Retinal pigment epithelial cell (primary cell): ENCODE data around the gene MYL12A.

ENCODE experiments used
- DNase-seq: peaks from one replicate; pipeline ENCODE4 v3.0.0-alpha.2; 2010; ENCODE audit warnings: low read depth
- H3K4me3 ChIP-seq: 2 replicates; pipeline ENCODE4 v1.5.1; 2011; ENCODE audit warnings: mild to moderate bottlenecking, low read length, control low read depth, moderate library complexity
- TF ChIP-seq, protein P1 (sequence below): conservative IDR thresholded peaks from 2 replicates; pipeline ENCODE4 v1.5.1; 2011; ENCODE audit warnings: low read depth, low read length, control low read depth, inconsistent platforms

Gene MYL12A

DNA sequence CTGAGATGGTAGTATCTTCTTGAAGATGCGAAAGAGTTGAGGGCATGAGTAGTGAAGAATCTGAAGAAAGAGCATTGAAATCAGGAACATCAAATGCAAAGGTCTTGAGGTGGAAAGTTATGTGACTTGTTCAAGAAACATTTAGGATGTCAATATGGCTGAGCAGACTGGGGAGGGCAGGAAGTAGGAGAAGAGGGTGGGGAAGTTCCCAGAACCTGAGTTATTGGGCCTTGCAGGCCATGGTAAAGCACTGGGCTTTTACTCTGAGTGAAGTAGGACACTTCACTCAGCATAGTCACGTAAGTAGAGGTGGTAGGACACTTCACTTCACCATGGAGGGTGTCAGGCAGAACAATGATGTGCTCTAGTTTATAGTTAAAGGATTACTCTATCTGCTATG is 11.8 kb upstream of the MYL12A start:
- H3K4me3 ChIP-seq = no peak overlapping the region
- DNase-seq = no peak
- TF ChIP-seq, protein P1, sequence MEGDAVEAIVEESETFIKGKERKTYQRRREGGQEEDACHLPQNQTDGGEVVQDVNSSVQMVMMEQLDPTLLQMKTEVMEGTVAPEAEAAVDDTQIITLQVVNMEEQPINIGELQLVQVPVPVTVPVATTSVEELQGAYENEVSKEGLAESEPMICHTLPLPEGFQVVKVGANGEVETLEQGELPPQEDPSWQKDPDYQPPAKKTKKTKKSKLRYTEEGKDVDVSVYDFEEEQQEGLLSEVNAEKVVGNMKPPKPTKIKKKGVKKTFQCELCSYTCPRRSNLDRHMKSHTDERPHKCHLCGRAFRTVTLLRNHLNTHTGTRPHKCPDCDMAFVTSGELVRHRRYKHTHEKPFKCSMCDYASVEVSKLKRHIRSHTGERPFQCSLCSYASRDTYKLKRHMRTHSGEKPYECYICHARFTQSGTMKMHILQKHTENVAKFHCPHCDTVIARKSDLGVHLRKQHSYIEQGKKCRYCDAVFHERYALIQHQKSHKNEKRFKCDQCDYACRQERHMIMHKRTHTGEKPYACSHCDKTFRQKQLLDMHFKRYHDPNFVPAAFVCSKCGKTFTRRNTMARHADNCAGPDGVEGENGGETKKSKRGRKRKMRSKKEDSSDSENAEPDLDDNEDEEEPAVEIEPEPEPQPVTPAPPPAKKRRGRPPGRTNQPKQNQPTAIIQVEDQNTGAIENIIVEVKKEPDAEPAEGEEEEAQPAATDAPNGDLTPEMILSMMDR = no peak

DNA sequence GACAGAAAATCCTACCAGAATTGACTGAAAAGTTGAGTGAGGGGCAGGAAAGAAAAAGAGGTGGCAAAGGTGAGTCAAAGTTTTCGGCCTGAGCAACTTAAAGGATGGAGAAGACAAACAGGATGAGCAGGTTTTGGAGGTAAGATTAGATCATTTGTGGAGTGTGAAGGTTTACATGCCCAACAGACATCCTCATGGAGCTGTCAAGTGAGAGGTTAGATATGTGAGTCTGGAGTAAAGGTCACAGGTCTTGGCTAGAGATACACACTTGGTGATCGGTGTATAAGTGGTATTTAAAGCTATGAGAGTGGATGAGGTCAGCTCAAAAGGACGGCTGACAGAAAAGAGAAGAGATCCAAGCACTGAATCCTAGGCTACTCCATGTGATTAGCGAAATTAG is 11.1 kb upstream of the MYL12A start:
- H3K4me3 ChIP-seq = no peak overlapping the region
- TF ChIP-seq, protein P1 = no peak
- no peak for DNase-seq

DNA sequence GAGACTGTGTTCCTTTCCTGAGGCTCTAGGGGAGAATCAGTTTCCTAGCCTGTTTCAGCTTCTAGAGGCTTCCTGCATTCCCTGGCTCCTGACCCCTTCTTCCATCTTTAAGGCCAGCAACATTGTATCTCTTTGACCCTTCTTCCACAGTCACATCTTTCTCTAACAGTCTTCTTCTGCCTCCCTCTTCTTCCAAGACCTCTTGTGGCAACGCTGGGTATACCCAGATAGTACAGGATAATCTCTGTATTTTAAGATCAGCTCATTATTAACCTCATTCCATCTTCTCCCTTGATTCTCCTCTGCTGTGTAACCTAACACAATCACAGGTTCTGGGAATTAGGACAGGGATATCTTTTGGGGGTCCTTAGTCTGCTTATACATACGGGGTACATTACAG is 8.9 kb upstream of the MYL12A start:
- TF ChIP-seq, protein P1 = peak; percentile 36
- DNase-seq = no peak
- H3K4me3 ChIP-seq = no peak overlapping the region

DNA sequence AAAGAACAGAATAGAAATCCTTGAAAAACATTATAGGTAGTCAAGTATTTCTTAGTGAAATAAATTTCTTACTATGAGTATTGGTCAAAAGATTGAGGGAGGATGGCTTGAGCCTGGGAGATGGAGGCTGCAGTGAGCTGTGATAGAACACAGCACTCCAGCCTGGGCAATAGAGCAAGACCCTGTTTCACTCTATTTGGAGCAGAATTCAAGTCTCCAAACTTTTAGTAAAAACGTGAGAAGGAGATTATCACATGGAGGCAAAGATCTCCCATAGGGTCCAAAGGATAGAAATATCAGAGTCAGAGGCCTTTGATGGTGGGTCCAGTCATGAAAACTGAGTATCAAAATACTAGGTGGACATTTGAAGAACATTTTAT is 2.4 kb upstream of the MYL12A start:
- DNase-seq = no peak
- H3K4me3 ChIP-seq = no peak overlapping the region
- TF ChIP-seq, protein P1 = no peak

DNA sequence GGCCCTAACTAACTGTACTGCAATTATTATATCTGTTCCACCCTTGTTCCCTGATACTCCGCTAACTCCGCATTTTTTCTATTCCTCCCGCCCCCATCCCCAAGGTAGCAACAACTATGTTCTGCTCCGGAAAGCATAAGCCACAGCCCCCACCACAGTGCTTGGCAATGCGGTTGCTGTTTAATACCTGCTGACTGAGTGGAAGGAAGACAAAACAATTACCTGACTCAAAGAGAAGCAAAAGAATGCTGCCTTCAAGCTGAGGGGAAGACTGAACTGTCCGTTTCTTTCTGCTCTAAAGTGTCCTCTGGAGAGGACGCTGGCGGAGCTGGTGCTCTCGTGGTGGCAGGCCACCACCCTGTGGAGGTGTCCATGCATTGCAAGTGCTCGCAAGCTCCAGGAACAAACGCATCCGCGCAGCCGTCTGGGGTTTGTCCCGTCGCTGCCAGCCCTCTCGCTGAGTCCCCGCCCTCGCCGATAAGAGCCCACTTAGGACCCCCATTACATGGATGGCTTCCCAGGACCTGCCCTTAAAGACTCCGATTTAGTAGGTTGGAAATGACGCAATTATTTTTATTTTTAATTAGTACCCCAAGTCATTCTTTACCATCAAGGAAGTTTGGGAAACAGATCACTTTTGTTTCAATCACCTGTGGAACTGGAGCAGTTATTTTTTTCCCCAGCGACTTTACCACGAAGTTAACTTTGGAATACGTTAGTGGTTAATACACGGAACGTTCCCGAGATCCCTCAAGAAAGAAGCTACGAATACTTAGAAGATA is 1.6 kb upstream of the MYL12A start:
- DNase-seq = no peak
- TF ChIP-seq, protein P1 = peak; percentile 95
- H3K4me3 ChIP-seq = peak overlapping the region; percentile 54

DNA sequence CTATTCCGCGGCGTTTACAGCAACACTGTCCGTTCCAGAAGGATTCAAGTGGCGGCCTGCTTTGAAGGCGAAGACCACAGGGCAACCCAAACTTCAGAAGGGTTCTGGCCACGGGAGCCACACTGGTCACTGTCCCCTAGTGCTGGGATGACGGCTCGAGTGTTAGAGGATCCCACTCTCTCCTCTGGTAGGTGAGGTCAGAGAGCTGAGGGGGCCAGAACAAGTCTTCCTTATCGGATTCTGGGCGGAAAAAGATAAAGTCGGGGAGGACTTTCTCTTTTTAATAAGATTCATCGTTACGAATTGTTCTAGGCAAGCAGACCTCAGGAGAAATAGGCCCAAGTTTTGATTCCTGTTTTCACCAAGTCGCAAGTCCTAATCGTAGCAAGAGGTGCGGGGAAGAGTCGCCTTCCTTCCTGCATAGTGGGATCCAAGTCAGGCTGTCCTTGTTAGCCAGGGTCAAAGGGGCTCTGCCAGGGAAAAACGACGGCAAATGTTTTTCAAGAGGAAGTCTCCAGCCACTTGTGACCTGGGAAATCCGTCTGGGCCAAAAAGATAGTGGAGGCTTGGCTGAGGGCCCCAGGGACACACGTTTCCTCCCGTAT is 864 bp upstream of the MYL12A start:
- TF ChIP-seq, protein P1 = peak; percentile 0
- DNase-seq = no peak
- peak overlapping the region; percentile 38 for H3K4me3 ChIP-seq
